8988T (cell line): Measurements from ENCODE around the gene STK16.
"Not testable (repeated sequence)": the region's sequence is repeated elsewhere in the genome, so short reads cannot be mapped to it uniquely, and the experiment has no call there.

Source experiments
- DNase-seq: peaks from one replicate; pipeline ENCODE4 v3.0.0; 2011

The STK16 gene

DNA sequence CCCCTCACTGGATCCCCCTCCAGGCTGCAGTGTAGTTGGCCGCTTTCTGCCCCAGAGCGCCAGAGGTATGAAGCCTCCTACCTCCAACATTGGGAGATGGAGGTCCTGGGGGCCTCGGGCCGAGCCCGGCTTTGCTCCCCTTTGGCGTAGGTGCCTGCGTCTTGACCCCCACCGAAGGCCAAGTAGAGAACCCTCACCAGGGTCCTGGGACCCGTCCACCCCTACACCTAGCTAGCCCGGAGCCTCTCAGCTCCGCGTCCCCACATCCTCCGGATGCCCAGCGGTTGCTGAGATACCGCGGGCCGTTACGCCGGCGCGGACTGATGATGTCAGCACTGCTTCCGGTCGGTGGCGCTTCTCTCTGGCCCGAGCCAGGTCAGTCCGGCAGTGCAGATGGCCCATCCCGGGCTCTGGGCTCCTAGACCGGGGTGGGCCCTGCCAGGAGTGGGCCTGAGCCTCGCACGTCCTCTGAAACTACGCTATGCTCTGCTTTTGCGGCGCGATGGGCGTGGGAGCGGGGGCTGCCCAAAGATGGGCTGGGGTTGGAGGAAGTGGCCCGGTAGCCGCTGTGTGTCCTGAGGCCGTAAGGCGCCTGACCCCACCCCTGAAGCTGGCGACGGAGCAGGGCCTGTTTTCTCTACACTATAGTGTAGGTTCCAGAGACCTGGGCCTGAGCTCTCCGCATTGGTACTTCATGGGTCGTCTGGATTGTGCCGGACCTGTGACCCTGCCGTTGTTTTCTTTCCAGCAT lies at the start of gene STK16, which contains the start of gene GLB1L:
STK16 (plus strand) TSS at position 332 of the 751 bp plus-strand sequence. CDS start 521 bp downstream, outside the sequence.
GLB1L (minus strand) TSS at position 297 of the 751 bp plus-strand sequence. CDS start 1,871 bp downstream, outside the sequence.
- peak; percentile 98 for DNase-seq

- no peak for DNase-seq
Observed at GRCh38 chr2:219197388-219197787, 47.9 kb upstream of the STK16 start.

- no peak for DNase-seq
Observed at GRCh38 chr2:219198974-219199373, 46.3 kb upstream of the STK16 start.

GRCh38 chr2:219199470-219200211 lies 45.6 kb upstream of the STK16 start:
- DNase-seq, result no peak

DNA sequence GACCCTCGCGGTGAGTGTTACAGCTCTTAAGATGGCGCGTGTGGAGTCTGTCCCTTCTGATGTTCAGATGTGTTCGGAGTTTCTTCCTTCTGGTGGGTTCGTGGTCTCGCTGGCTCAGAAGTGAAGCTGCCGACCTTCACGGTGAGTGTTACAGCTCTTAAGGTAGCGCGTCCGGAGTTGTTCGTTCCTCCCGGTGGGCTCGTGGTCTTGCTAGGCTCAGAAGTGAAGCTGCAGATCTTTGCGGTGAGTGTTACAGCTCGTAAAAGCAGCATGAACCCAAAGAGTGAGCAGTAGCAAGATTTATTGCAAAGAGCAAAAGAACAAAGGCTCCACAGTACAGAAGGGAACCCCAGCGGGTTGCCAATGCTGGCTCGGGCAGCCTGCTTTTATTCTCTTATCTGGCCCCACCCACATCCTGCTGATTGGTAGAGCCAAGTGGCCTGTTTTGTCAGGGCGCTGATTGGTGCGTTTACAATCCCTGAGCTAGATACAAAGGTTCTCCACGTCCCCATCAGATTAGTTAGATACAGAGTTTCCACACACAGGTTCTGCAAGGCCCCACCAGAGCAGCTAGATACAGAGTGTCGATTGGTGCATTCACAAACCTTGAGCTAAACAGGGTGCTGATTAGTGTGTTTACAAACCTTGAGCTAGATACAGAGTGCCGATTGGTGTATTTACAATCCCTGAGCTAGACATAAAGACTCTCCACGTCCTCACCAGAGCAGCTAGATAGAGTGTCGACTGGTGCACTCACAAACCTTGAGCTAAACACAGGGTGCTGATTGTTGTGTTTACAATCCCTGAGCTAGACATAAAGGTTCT lies 44.6 kb upstream of the STK16 start:
- DNase-seq, result not testable (repeated sequence)

DNA sequence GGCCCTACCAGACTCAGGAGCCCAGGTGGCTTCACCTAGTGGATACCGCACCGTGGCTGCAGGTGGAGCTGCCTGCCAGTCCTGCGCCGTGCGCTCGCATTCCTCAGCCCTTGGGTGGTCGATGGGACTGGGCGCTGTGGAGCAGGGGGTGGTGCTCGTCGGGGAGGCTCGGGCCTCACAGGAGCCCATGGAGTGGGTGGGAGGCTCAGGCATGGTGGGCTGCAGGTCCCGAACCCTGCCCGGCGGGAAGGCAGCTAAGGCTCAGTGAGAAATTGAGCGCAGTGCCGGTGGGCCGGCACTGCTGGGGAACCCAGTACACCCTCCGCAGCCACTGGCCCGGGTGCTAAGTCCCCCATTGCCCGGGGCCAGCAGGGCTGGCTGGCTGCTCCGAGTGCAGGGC lies 43.9 kb upstream of the STK16 start:
- DNase-seq, result not testable (repeated sequence)

DNA sequence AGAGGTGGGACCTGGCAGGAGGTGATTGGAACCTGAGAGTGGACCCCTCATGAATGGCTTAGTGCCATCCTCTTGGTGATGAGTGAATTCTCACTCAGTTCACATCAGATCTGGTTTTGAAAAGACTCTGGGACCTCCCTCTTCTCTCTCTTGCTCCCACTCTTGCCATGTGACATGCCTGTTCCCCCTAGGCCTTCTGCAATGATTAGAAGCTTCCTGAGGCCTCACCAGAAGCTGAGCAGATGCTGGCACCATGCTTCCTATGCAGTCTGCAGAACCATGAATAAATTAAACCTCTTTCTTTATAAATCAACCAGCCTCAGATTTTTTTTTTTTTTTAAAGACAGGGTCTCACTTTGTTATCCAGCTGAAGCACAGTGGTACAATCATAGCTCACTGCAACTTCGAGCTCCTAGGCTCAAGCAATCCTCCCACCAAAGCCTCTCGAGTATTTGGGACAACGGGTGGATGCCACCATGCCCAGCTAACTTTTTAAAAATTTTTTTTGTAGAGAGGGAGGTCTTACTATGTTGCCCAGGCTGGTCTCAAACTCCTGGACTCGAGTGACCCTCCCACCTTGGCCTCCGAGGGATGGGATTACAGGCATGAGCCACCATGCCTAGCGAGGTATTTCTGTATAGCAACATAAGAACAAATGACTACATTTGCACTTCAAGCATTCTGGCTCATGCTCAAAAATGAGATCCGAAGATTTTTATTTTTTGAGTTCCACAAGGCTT lies 40.7 kb upstream of the STK16 start:
- DNase-seq, result no peak

GRCh38 chr2:219205165-219205538 lies 40.1 kb upstream of the STK16 start:
- DNase-seq, result no peak

DNA sequence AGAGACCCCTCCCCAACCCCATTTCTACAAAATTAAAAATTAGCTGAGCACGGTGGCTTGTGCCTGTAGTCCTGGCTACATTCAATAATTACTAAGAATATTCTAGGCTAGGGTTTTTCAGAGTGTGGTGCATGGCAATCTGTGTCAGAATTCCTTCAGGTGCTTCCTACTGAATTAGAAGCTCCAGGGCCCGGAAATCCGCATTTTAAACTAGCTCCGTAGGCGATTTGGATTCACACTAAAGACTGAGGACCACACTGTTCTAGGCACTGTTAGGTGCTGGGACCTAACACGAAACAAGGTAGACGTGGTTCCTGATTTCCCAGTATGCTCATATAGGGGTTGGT lies 39.3 kb upstream of the STK16 start:
- no peak for DNase-seq

DNA sequence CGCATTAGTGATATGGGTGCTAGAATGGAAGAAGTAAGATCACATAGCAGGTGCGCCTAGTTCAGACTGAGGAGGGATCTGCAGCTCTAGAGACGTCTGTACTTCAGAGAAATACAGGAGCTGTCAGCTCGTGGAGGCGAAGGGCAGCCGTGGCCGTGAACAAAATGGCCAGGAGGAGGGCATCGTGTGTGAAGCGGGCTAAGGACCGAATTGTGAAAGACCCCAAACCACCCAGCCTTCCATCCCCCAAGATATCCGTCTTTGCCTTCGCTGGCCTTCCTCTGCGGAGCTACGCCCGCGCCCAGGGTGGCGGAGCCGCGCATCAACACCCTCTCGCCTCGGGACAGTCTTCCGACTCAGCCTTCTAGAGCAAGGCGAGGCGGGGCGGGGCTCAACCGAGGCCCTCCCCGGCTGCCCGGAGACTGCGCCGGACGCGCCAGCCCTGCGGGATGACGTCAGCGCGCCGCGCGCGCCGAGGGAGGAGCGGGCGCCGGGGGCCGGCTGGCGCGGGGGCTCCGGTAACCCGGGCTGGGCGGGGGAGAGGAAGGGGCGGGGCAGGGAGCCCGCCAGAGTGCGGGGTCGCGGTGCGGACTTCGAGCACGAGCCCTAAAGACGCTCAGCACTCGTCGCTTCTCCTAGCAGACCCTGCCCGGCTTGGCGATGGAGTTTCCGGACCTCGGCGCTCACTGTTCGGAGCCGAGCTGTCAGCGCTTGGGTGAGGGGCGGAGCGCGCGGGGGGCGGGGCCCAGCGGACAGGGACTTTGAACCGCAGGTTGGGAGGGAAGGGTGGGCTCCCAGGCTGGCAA lies 38.7 kb upstream of the STK16 start, which contains the start of gene ZFAND2B:
ZFAND2B (plus strand) TSS at position 455 of the 806 bp plus-strand sequence; CDS start at position 661, 206 bp downstream.
- DNase-seq, result peak; percentile 96

- no peak for DNase-seq
Observed at GRCh38 chr2:219207134-219207883, 38.0 kb upstream of the STK16 start.

- no peak for DNase-seq
Observed at GRCh38 chr2:219207884-219208740, 37.2 kb upstream of the STK16 start.

- DNase-seq, result no peak
Observed at GRCh38 chr2:219209236-219210195, 35.8 kb upstream of the STK16 start.

- no peak for DNase-seq
Observed at GRCh38 chr2:219210196-219210885, 34.9 kb upstream of the STK16 start.

DNA sequence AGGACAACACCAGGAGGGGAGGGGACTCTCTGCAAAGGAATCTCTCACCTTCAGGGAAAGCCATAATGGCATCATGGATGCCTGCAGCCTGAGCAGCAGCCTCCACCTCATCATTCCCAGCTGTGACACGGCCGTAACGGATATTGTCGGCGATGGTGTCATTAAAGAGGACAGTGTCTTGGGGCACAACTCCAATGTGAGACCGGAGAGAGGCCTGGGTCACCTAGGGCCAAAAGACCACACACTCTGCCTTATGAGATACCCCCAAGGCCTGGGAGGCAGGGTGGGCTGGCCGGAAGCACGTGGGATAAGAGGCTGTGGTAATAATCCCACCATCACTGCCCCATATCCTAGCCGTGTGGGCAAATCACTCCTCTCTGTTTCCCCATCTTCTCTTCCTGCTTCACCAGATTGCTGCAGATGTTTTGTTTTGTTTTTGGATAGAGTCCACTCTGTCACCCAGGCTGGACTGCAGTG lies 34.4 kb upstream of the STK16 start:
- DNase-seq, result no peak

GRCh38 chr2:219213026-219213415 lies 32.3 kb upstream of the STK16 start:
- no peak for DNase-seq

- DNase-seq, result no peak
Observed at GRCh38 chr2:219213486-219214071, 31.7 kb upstream of the STK16 start.
